Effector CD4-positive, alpha-beta T cell (primary cell): Measurements from ENCODE around the gene NFATC3.
A peak's percentile ranks its signal among the peaks of the same experiment; 100 is the strongest.
"Not testable (repeated sequence)": the region's sequence is repeated elsewhere in the genome, so short reads cannot be mapped to it uniquely, and the experiment has no call there.

Experiments
- DNase-seq: peaks from one replicate; pipeline ENCODE4 v3.0.0-alpha.2; 2020

NFATC3 gene

DNA sequence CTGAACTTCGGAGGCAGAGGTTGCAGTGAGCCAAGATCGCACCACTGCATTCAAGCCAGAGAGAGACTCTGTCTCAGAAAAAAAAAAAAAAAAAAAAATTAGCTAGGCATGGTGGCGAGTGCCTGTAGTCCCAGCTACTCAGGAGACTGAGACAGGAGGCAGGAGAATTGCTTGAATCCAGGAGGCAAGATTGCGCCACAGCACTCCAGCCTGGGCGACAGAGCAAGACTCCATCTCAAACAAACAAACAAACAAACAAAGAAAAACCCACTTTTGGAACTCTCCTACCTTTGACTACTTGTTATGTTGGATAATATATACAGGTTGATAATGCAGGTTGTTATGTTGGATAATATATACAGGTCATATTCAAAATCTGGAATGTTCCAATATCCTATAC lies 35.3 kb downstream of the NFATC3 start:
- DNase-seq, result not testable (repeated sequence)

- no peak for DNase-seq
Measured at GRCh38 chr16:68126395-68126794, 41.2 kb downstream of the NFATC3 start.

DNA sequence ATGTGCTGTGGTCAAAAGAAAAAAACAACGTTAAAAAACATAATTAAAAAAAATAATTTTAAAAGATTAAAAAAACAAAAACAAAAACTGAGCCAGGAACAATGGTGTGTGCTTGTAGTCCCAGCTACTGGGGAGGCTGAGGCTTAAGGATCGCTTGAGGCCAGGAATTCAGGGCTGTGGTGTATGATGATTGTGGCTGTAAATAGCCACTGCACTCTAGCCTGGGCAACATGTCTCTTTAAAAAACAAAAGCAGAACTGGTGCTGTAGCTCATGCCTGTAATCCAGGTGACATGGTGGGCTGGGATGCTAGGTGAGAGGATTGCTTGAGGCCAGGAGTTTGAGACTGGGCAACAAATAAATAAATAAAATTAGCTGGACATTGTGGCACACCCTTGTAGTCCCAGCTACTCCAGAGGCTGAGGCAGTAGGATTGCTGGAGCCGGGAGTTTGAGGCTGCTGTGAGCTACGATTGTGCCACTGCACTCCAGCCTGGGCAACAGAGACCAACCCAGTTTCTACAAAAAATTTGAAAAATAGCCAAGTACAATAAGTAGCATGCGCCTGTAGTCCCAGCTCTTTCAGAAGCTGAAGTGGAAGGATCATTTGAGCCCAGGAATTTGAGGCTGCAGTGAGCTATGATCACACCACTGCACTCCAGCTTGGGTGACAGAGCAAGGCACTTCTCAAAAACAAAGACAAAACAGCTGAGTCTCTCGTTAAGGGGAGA lies 43.6 kb downstream of the NFATC3 start:
- DNase-seq, result no peak

DNA sequence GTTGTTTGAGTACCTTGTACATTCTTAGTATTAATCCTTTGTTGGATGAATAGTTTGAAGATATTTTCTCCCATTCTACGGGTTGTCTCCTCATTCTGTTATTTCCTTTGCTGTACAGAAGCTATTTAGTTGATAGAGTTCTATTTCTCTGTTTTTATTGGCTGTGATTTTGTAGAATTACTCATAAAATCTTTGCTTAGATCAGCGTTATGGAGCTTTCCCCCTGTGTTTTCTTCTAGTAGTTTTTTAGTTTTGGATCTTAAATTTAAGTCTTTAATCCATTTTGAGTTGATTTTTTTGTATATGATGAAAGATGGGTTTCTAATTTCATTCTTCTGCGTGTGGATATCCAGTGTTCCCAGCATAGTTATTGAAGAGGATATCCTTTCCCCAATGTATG lies 45.4 kb downstream of the NFATC3 start:
- DNase-seq, result no peak

DNA sequence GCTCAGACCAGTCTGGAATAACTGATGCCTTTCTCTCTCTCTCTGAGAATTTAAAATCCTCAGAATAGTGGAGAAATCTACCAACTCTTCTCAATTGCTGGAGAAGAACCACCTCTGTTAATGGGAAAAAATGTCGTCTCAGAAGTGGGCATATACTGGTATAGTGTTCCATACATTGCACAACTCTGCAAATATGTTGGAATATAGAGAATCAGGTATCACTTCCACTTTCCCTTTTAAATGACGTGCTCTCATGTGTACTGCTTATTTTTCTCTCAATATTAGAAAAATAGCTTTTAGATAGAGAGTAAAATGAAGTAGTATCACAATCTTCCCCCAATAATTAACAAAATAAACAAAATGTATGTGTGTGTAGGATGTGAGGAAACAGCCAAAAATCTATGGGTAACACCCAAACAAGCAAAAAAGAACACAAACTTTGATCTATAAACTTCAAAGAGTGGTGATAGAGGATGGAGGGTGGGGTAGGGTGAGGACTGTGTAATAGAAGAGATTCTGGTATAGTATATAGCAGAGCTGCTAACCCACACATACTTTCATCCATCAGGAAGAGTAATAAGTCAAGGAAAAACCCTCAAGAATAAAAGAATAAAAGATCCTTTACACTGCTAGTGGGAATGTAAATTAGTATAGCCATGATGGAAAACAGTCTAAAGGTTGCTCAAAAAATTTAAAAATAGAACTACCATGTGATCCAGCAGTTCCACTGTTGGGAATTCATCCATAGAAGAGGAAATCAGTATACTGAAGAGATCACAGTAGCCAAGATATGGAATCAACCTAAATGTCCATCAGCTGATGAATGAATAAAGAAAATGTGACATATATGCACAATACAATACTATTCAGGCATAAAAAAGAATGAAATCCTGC lies 46.9 kb downstream of the NFATC3 start:
- peak; percentile 4 for DNase-seq

DNA sequence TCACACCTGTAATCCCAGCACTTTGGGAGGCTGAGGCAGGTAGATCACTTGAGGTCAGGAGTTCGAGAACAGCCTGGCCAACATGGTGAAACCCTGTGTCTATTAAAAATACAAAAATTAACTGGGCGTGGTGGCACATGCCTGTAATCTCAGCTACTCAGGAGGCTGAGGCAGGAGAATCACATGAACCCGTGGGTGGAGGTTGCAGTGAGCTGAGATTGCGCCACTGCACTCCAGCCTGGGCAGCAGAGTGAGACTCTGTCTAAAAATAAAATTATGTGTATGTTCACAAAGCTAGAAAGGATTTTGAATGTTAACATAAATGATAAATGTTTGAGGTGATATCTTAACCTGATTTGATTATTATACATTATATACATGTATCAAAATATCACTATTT lies 47.8 kb downstream of the NFATC3 start:
- DNase-seq, result not testable (repeated sequence)

- no peak for DNase-seq
Measured at GRCh38 chr16:68134644-68135043, 49.5 kb downstream of the NFATC3 start.

GRCh38 chr16:68136515-68136914 lies 51.3 kb downstream of the NFATC3 start:
- DNase-seq, result no peak

DNA sequence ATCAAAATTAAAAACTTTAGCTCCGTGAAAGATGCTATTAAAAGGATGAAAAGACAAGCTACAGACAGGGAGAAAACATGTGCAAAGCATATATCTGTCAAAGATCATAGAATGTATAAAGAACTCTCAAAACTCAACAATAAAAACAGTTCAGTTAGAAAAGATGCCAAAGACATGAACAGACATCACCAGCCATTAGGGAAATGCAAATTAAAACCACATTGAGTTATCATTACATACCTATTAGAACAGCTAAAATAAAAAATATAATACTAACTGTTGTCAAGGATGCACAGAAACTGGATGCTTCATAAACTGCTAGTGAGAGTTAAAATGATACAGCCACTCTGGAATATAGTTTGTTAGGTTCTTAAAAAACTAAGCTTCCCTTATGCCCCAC lies 58.8 kb downstream of the NFATC3 start:
- DNase-seq, result no peak

- DNase-seq, result no peak
Measured at GRCh38 chr16:68146585-68146984, 61.4 kb downstream of the NFATC3 start.

DNA sequence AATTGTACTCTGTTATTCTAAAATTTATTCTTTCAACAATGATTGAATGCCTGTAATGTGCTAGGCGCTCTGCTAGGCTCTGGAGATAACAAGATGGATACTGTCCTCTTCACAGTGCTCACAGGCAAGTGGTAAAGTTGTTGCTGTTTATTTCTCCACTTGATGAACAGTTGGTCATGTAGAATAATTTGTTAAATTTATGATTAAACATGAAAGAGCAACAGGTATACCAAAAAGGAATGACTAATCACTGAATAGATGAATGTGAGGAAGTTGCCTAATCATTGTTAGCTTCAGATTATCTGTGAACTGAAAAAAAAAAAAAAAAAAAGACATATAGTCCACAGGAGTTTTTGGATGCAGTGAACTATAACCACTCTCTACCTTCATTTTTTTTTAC lies 62.3 kb downstream of the NFATC3 start:
- DNase-seq, result no peak

DNA sequence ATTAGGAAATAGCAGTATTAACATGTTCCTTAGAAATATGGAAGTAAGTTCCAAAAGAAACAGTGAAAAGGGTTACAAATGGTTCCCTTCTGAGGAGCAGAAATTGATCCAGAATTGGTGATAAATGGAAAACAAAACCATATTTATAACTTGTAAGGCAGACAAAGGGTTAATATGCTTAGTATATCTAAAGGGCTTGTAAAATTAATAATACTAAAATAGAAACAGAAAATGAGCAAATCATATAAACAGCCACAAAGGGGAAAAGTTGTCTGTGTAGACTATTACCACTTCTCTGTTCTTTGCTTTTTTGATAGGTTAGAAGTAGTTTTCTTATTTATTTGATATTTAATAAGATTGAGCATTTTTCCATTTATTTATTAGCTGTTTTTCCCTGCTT lies 64.4 kb downstream of the NFATC3 start:
- DNase-seq, result no peak

DNA sequence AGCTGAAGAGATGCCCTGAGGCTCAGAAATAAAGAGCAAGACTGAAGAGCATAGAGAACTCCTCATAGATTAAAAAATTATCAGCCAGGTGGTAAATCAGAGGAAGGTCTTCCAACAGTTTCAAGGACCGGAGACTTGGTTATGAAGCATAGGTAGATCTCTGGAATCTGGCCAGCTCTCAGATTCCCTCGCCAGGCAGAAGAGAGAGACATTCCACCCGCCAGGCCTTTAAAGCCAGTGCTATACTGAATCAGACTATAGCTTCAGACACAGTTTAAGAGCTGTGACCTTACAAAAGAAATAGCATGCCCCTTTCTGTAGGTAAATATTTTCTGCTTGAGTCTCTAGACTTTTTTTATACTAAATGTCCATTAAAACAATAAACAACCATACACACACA lies 70.3 kb downstream of the NFATC3 start:
- no peak for DNase-seq

DNA sequence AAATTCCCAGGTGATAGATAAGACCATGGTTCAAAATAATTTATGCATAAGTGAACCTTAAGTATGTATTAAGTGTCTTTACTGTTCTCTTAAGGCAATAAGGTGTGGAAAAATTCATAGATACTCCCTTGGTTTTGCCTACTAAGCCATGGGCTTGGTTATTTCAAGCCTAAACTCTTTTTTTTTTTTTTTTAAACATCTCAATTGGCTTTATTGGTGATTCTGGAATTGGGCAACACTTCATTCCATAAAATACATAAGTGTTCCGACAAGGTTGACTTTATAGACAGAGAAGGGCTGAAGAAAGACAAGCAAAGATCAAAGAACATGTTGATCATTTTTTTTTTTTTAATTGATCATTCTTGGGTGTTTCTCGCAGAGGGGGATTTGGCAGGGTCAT lies 77.2 kb downstream of the NFATC3 start:
- no peak for DNase-seq

DNA sequence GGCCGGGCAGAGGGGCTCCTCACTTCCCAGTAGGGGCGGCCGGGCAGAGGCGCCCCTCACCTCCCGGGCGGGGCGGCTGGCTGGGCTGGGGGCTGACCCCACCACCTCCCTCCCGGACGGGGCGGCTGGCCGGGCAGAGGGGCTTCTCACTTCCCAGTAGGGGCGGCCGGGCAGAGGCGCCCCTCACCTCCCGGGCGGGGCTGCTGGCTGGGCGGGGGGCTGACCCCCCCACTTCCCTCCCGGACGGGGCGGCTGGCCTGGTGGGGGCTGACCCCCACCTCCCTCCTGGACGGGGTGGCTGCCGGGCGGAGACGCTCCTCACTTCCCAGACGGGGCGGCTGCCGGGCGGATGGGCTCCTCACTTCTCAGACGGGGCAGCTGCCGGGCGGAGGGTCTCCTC lies 78.1 kb downstream of the NFATC3 start:
- DNase-seq, result not testable (repeated sequence)

DNA sequence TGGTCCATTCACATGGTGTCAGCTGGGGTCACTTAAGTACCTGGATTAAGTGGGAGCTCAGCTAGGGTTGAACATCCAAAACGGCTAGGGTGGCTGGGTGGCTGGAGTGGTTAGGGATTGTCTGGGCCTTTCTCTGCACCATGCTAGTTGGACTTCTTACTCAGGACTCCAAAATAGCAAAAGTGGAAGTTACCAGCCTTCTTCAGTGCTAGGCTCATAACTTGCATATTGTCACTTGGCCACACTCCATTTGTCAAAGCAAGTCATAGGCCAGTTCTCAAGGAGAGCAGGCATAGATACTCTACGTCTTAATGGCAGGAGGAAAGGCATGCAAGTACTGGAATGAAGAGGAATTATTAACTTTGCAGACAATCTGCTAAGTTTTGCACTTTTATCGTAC lies 81.1 kb downstream of the NFATC3 start:
- no peak for DNase-seq

DNA sequence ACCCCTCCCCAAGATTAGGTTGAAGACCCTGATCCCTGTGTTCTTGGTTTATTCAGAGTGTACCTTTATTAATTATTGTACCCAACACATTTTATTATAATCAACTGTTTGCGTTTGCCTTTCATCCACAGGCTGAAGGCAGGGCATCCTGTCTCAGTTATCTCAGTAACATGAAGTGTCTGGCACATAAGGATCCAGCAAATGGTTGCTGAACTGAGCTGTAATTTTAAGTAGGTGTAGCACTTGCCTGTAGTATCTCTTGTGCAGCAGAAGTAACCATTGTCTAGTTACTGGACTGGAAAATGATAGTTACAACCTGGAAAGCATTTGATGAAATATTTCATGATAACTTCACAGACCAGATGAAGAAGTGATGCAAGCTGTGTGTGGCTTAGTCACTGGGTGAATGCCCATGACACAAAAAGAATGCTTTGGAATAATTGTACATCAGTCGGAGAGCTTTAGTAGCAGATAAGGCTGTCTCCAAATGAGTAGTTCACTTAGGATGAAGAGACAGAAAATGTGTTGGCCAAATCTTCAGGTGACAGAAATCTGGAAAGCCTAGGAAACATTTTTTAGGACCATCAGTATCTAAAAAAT lies 94.1 kb downstream of the NFATC3 start:
- no peak for DNase-seq

GRCh38 chr16:68179855-68180254 lies 94.7 kb downstream of the NFATC3 start:
- DNase-seq, result no peak

- no peak for DNase-seq
Measured at GRCh38 chr16:68183046-68183445, 97.9 kb downstream of the NFATC3 start.

- no peak for DNase-seq
Measured at GRCh38 chr16:68186877-68187276, 101.7 kb downstream of the NFATC3 start.

DNA sequence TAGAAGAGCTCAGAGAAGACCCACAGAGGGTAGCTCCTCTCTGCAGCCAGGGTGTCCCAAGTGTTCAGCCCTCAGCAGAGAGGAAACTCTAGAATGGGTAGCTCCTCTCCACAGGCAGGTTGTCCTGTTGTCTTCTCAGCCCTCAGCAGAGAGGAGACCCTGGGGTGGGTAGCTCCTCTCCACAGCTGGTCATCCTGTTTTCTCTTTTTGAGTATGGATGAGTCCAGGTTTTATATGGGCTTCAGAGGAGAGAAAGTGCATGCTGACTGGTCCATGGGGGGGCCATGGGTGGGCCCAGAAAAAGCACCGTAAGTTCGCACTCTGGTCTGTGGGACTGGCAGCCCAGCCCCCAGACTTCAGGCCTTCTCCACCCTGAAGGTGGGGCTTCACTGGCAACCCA lies 102.3 kb downstream of the NFATC3 start:
- no peak for DNase-seq

- DNase-seq, result no peak
Measured at GRCh38 chr16:68188170-68188569, 103.0 kb downstream of the NFATC3 start.

- DNase-seq, result no peak
Measured at GRCh38 chr16:68190081-68190480, 104.9 kb downstream of the NFATC3 start.
